Measurements from ENCODE around the gene NRXN3. TPM values are rescaled to one million over a fixed set of nuclear protein-coding genes. Genes with fewer than 3 reads are reported as not detected.

The NRXN3 gene
- total and polyA plus RNA-seq, 2 experiments from 2014 or later: 1.0 to 1.8 TPM

DNA sequence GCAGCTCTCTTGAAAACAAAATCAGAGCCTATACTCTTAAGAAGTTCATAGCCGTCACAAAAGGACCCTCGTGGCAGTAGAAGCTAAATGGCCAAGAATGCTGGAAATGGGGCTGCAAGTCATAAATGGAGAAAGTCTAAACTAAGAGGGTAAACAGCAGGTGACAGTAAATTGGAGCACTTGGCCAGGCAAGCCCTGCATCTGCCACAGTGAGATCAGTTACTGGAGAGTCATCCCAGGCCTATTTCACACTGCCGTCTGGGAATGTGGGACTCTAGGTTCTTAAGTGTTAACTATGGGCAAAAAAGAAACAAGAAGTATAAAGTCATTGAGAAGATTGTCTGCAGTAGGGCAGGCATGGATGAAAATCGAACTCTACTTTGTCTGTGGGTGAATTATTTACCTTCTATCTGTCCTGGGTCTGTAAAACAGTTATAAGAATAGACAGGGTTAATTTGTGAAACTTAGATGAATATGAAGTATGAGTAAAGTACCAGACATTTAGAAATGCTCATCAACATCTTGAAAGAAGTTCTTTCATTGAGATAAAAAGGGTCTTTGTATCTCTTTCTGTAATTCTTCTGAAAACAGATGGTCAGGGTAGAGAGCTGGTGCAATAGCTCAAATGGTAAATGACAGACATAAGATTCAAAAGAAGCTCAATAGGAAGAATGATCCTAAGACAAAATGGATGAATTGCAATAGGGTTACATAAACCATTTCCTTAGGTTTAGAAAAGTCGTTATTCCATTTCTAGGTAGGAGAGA is 1248.7 kb downstream of the NRXN3 start:
- Histone ChIP-seq H3K9me2 (ENCODE audit: insufficient read depth) (no peaks in the 10 kb centered on the region), H3K4me2 (no peak overlapping the region), H3F3A (replicated peaks; ENCODE audit: low read depth) (no peaks in the 10 kb centered on the region), H3K79me2 (replicated peaks; ENCODE audit: insufficient read depth) (no peaks in the 10 kb centered on the region), H3K4me3 (no peak overlapping the region), H3K27me3 (ENCODE audit: insufficient read depth) (no peaks in the 10 kb centered on the region), H3K4me1 (ENCODE audit: insufficient read depth) (no peaks in the 10 kb centered on the region), H3K27ac (ENCODE audit: low read depth) (no peak overlapping the region), H3K36me3 (ENCODE audit: insufficient read depth) (no peaks in the 10 kb centered on the region), H2AFZ (no peak overlapping the region), H4K20me1 (replicated peaks; ENCODE audit: insufficient read depth) (no peaks in the 10 kb centered on the region)
- TF ChIP-seq, protein P1, sequence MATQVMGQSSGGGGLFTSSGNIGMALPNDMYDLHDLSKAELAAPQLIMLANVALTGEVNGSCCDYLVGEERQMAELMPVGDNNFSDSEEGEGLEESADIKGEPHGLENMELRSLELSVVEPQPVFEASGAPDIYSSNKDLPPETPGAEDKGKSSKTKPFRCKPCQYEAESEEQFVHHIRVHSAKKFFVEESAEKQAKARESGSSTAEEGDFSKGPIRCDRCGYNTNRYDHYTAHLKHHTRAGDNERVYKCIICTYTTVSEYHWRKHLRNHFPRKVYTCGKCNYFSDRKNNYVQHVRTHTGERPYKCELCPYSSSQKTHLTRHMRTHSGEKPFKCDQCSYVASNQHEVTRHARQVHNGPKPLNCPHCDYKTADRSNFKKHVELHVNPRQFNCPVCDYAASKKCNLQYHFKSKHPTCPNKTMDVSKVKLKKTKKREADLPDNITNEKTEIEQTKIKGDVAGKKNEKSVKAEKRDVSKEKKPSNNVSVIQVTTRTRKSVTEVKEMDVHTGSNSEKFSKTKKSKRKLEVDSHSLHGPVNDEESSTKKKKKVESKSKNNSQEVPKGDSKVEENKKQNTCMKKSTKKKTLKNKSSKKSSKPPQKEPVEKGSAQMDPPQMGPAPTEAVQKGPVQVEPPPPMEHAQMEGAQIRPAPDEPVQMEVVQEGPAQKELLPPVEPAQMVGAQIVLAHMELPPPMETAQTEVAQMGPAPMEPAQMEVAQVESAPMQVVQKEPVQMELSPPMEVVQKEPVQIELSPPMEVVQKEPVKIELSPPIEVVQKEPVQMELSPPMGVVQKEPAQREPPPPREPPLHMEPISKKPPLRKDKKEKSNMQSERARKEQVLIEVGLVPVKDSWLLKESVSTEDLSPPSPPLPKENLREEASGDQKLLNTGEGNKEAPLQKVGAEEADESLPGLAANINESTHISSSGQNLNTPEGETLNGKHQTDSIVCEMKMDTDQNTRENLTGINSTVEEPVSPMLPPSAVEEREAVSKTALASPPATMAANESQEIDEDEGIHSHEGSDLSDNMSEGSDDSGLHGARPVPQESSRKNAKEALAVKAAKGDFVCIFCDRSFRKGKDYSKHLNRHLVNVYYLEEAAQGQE (IDR thresholded peaks at IDR 0.05; ENCODE audit: unreplicated experiment): no peak
- ATAC-seq (no peak), DNase-seq (ENCODE audit: low spot score) (no peak)
- H3K4me1 Mint-ChIP-seq: peaks cover 3% of the 10 kb centered on the region; the same call in 2 of the 3 replicates
- H3K27ac Mint-ChIP-seq: no peak overlapping the region; the same call in 1 of the 2 replicates
- H3K36me3 Mint-ChIP-seq (ENCODE audit: low read depth): no peaks in the 10 kb centered on the region
- no peaks in the 10 kb centered on the region for H3K9me3 Mint-ChIP-seq
- H3K4me3 Mint-ChIP-seq: no peak overlapping the region
- no peaks in the 10 kb centered on the region for H3K27me3 Mint-ChIP-seq (ENCODE audit: insufficient read depth, low read depth, poor library complexity)

DNA sequence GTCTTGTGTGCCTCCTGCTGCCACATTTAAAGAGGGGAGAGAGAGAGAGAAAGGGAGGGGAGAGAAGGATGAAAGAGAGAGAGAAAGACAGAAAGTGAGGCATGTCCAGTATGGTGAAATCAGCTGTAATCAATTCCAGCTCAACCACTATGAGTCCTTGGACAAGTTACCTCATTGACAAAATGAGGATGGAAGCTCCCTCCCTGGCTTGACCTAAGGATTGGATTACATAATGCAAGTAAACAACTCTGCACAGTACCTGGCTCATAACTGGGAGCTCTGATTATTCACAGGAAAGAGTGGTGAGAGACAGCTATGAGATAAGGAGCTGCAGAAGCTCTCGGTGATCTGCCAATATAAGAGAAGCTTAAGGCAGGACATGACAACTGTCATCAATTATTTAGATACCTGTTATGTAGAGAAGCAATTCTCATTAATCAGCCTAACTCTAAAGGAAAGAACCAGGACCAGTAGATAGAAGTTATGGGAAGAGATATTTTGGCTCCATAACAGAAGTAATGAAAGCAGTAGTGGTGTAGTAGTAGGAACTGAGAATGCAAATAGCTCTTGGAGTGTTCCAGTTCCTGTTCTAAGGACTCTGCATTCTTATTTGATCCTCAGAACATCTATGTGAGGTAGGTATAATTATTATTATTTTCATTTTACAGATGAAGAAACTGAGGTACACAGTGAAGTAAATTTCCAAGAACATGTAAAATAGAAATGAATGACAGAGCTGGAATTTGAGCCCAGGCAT is 1249.6 kb downstream of the NRXN3 start:
- Histone ChIP-seq H3K4me3 (no peak overlapping the region), H3F3A (replicated peaks; ENCODE audit: low read depth) (no peaks in the 10 kb centered on the region), H3K79me2 (replicated peaks; ENCODE audit: insufficient read depth) (no peaks in the 10 kb centered on the region), H3K36me3 (ENCODE audit: insufficient read depth) (no peaks in the 10 kb centered on the region), H3K4me1 (ENCODE audit: insufficient read depth) (no peaks in the 10 kb centered on the region), H3K27ac (ENCODE audit: low read depth) (no peak overlapping the region), H2AFZ (no peak overlapping the region), H3K9me2 (ENCODE audit: insufficient read depth) (no peaks in the 10 kb centered on the region), H3K4me2 (no peak overlapping the region), H3K27me3 (ENCODE audit: insufficient read depth) (no peaks in the 10 kb centered on the region), H4K20me1 (replicated peaks; ENCODE audit: insufficient read depth) (no peaks in the 10 kb centered on the region)
- H3K4me3 Mint-ChIP-seq: no peak overlapping the region
- DNase-seq (ENCODE audit: low spot score): no peak
- no peaks in the 10 kb centered on the region for H3K4me1 Mint-ChIP-seq
- no peaks in the 10 kb centered on the region for H3K9me3 Mint-ChIP-seq
- ATAC-seq: no peak
- H3K27ac Mint-ChIP-seq: no peak overlapping the region
- no peaks in the 10 kb centered on the region for H3K36me3 Mint-ChIP-seq (ENCODE audit: low read depth)
- H3K27me3 Mint-ChIP-seq (ENCODE audit: insufficient read depth, low read depth, poor library complexity): no peaks in the 10 kb centered on the region
- TF ChIP-seq, protein P1 (IDR thresholded peaks at IDR 0.05; ENCODE audit: unreplicated experiment): no peak
- TF ChIP-seq JUNB (IDR thresholded peaks at IDR 0.05; ENCODE audit: unreplicated experiment) (no peak), ETS1 (IDR thresholded peaks at IDR 0.05) (no peak), STAT1 (IDR thresholded peaks at IDR 0.05; ENCODE audit: unreplicated experiment) (no peak), ZNF331 (CRISPR knock-in tag; IDR thresholded peaks at IDR 0.05; ENCODE audit: low read depth) (no peak), EZH2 (IDR thresholded peaks at IDR 0.05; ENCODE audit: low read depth, unreplicated experiment) (no peak), CREB1 (CRISPR knock-in tag; IDR thresholded peaks at IDR 0.05; ENCODE audit: low read depth) (no peak), ZNF114 (CRISPR knock-in tag; IDR thresholded peaks at IDR 0.05) (no peak), EZH2phosphoT487 (IDR thresholded peaks at IDR 0.05; ENCODE audit: unreplicated experiment) (no peak), POLR2AphosphoS5 (IDR thresholded peaks at IDR 0.05; ENCODE audit: low read depth) (no peak)
- TF ChIP-seq, protein P2, sequence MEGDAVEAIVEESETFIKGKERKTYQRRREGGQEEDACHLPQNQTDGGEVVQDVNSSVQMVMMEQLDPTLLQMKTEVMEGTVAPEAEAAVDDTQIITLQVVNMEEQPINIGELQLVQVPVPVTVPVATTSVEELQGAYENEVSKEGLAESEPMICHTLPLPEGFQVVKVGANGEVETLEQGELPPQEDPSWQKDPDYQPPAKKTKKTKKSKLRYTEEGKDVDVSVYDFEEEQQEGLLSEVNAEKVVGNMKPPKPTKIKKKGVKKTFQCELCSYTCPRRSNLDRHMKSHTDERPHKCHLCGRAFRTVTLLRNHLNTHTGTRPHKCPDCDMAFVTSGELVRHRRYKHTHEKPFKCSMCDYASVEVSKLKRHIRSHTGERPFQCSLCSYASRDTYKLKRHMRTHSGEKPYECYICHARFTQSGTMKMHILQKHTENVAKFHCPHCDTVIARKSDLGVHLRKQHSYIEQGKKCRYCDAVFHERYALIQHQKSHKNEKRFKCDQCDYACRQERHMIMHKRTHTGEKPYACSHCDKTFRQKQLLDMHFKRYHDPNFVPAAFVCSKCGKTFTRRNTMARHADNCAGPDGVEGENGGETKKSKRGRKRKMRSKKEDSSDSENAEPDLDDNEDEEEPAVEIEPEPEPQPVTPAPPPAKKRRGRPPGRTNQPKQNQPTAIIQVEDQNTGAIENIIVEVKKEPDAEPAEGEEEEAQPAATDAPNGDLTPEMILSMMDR (conservative IDR thresholded peaks at IDR 0.05; ENCODE audit: low read depth in 2 of 2): no peak

Measured in GM23338 (cell line).